Ectodermal cell (in vitro differentiated cells): ENCODE data around the gene C3orf22.

ENCODE experiments used
- H3K27ac ChIP-seq: 2 replicates; pipeline ENCODE4 v1.7.0; 2013; ENCODE audit warnings: mild to moderate bottlenecking, low read depth, low read length; ENCODE audit not compliant: insufficient read depth, poor library complexity, severe bottlenecking
- H3K27me3 ChIP-seq: 2 replicates; pipeline ENCODE4 v1.7.0; 2013; ENCODE audit warnings: mild to moderate bottlenecking, low read length; ENCODE audit not compliant: insufficient read depth, control insufficient read depth, poor library complexity, severe bottlenecking
- H3K36me3 ChIP-seq: one replicate; pipeline ENCODE4 v1.7.0; 2013; ENCODE audit warnings: low read length; ENCODE audit not compliant: control insufficient read depth, insufficient read depth
- H3K4me1 ChIP-seq: one replicate; pipeline ENCODE4 v1.7.0; 2013; ENCODE audit warnings: low read length; ENCODE audit not compliant: control insufficient read depth, insufficient read depth
- H3K4me3 ChIP-seq: 2 replicates; pipeline ENCODE4 v1.7.0; 2013; ENCODE audit warnings: low read depth, low read length, control low read depth; ENCODE audit not compliant: insufficient read depth
- H3K9me3 ChIP-seq: 2 replicates; pipeline ENCODE4 v1.7.0; 2013; ENCODE audit warnings: mild to moderate bottlenecking, low read length, moderate library complexity; ENCODE audit not compliant: control insufficient read depth
- WGBS, 2 experiments: methylation state at CpG; one replicate each; pipeline ENCODE4 v1.1.7; 2013; ENCODE audit warnings: missing lambda C conversion rate in 2 of 2; 5-methylcytosine and 5-hydroxymethylcytosine counted together

The C3orf22 gene

DNA sequence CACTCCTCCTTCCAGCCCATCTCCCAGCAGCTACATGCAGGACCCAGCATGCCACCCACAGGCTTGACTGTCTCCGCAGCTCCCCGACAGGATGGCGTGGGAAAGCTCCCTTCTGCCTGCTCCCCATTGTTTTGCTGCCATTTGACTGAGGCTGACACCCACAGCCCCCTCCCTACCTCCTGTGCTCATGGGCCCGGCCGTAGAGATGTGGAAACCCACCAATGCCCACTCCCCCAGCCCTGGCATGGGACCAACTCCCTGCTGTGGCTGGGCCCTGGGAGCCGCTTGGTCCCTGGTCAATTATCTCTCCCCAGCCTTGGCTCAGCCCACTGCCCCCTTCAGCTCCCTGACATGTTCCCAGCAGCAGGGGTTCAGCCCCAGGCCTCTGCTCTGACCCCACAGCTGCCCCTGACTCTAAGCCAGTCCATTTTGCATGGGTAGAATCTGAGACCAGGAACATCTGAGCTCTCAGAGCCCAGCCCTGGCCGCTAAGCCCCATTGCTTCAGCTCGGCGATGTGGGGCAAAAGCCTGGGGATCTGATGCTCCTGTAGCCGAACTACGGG, 8.2 kb downstream of the C3orf22 start:
- H3K4me1 ChIP-seq = peaks cover 21% of the 10 kb centered on the region
- H3K27ac ChIP-seq = no peak overlapping the region
- no peaks in the 10 kb centered on the region for H3K27me3 ChIP-seq
- H3K36me3 ChIP-seq = no peaks in the 10 kb centered on the region
- no peaks in the 10 kb centered on the region for H3K9me3 ChIP-seq
- WGBS, 2 experiments = 88 to 93% methylated on average over 11 of the region's 11 CpGs
- no peak overlapping the region for H3K4me3 ChIP-seq

DNA sequence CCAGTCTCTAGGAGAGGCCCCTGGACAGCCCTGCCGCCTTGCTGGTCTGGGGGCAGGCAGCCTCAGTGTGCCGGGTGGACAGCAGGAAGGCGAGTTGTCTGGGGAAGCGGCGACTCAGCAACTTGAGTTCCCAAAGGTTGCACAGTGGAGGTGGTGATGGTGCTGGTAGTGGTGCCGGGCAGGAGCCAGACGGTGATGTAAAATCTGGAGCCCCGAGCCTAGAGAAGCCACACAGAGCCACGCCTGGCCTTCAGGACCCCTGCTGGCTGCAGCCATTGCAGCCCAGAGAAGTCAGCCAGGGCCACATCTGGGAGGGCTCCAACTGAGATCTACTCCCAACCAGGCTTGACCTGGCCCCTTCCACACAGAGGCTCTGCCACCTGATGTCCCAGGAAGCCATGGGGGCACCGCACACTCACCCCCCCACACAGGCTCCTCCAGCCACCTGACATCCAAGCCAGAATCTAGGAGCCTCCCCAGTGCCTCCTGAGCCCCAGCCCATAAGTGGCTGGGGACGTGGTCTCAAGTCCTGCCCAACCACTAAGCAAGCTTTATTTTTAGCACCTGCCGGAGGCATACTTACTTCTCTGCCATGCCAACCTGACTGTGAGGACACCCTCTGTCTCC, 8.8 kb downstream of the C3orf22 start:
- Histone ChIP-seq H3K4me1 (peaks cover 21% of the 10 kb centered on the region), H3K36me3 (no peaks in the 10 kb centered on the region), H3K9me3 (no peaks in the 10 kb centered on the region), H3K27me3 (no peaks in the 10 kb centered on the region), H3K4me3 (no peak overlapping the region), H3K27ac (no peak overlapping the region)
- 81 to 82% methylated on average over 12 of the region's 12 CpGs for WGBS, 2 experiments

DNA sequence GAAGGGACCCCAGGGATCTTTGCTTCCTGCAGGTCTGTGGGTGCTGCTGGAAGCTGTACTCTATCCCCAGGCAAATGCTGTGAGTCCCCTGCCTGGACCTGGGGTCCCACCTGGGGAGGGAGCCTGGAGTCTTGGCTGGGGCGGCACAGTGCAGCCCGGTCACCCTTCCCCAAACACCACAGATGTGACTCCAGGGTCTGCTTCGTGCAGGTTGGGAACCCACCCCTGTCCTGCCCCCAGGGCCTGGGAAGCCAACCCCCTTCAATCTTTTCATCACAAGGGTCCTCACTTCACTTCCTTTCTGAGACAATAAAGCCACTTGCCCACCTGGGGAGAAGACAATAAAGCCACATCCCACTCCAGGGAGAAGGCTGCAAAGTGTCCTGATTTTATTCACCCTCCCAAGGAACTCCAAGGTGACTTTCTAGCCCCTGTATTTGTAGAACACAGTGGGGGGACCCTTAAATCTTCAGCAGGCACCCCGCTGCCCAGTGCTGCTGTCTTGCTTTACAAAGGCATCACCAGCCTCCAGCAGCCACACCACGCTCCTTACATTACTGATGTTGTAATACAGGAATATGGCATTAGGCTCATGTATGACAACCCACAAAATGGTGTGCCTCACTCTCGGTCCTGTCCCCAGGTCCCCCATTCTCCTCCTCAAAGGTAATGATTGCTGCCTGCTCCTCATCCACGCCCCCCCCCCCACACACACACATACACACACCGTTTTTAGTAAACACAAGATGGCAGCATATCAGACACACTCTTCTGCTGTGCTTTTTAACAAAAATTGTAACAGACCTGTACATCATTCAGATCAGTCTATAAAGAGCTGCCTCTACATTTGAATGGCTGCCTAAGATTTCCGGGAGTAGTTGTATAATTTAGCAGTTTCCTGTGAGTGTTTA, 9.9 kb downstream of the C3orf22 start:
- no peaks in the 10 kb centered on the region for H3K9me3 ChIP-seq
- H3K4me1 ChIP-seq = peaks cover 21% of the 10 kb centered on the region
- H3K27ac ChIP-seq = no peak overlapping the region
- 38 to 46% methylated on average over 9 of the region's 9 CpGs for WGBS, 2 experiments
- no peaks in the 10 kb centered on the region for H3K27me3 ChIP-seq
- no peak overlapping the region for H3K4me3 ChIP-seq
- no peaks in the 10 kb centered on the region for H3K36me3 ChIP-seq

DNA sequence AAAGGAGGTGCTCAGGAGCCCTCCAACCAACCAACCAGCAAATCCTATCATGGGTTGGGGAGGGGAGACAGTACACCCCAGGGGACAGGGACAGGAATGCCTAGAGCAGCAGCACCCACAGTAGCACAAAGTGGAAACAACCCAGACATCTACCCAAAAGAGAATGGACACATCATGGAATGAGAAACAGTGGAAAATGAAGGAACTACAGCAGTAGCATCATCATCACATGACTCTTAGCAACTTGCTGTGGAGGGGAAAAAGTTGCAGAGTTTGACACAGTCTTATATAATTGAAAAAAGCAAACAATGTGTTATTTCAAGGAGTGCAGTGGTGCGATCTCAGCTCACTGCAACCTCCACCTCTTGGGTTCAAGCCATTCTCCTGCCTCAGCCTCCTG, 11.0 kb downstream of the C3orf22 start:
- H3K4me3 ChIP-seq = no peak overlapping the region
- no peak overlapping the region for H3K27ac ChIP-seq
- H3K9me3 ChIP-seq = no peaks in the 10 kb centered on the region
- H3K36me3 ChIP-seq = no peaks in the 10 kb centered on the region
- peaks cover 21% of the 10 kb centered on the region for H3K4me1 ChIP-seq
- no peaks in the 10 kb centered on the region for H3K27me3 ChIP-seq
- WGBS, 2 experiments = 95 to 96% methylated on average over 1 of the region's 1 CpG

DNA sequence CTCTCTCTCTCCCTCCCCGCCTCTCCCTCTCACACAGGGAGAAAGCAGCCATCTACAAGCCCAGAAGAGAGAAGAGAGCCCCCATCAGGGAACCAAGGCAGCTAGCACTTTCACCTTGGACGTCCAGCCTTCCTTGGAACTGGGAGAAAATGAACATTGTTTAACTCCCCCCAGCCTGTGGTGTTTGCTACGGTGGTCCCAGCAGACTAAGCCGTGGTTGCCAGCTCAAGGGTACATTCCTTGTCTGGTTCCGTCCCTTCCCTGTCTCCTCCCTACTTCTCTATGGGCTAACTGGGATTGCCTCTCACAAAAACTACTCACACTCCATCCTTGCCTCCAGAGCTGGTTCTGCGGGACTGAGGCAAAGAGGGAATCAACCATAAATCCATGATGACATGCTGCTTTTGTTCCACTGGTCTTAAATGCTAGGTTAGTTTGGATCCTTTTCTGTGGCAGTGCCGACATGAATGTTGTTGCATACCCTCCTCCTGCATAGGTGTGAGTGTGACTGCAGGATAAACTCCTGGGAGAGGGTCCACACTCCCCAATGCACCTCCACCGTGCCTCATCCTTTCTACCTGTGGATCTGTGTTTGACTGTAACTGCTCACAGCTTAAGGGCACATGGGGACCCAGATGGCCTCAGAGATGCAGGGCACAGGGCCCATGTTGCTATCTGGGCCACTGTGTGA, 12.0 kb downstream of the C3orf22 start:
- WGBS, 2 experiments = 90 to 91% methylated on average over 8 of the region's 8 CpGs
- no peak overlapping the region for H3K27ac ChIP-seq
- H3K4me3 ChIP-seq = no peak overlapping the region
- H3K9me3 ChIP-seq = no peaks in the 10 kb centered on the region
- no peaks in the 10 kb centered on the region for H3K36me3 ChIP-seq
- H3K27me3 ChIP-seq = no peaks in the 10 kb centered on the region
- H3K4me1 ChIP-seq = peaks cover 21% of the 10 kb centered on the region

DNA sequence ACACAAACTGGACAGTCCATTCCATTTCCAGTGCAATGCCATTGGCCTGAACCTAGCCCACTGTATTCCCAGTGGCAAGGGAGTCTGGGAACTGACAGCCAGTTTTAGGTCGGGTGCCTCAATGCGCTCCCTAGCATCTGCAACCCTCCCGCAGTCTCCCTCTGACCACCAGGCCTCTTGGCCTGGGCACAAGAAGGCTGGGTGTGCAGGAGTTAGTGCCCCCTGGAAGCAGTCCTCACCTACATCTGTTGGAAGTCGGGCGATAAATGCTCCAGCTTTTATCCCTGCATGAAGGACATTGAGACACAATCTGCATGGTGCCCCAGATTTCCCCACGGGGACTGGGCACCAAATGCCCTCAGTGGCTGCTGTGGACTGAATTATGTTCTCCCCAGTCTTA, 12.7 kb downstream of the C3orf22 start:
- Histone ChIP-seq H3K4me1 (peaks cover 18% of the 10 kb centered on the region), H3K27ac (no peak overlapping the region)
- WGBS, 2 experiments = 93 to 97% methylated on average over 6 of the region's 6 CpGs

DNA sequence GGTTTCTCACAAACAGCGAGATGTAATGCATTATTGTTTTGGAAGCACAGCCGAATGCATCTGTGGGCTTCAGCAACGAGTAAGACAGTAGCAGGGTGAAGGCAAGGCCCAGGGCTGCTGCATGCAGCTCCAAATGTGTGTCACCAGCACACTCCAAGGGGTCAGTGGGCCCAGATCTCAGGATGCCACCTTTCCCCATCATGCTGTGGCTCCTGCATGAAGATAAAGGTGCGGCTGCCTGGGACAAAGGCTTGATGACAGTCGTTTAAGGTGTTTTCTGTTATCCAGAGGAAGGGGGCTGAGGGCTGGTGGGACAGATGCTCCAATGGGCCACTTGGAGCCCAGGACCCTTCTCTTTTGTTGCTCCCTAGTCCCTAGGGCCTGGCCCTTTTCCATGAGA, 13.2 kb downstream of the C3orf22 start:
- no peak overlapping the region for H3K27ac ChIP-seq
- no peak overlapping the region for H3K4me3 ChIP-seq
- no peaks in the 10 kb centered on the region for H3K27me3 ChIP-seq
- H3K36me3 ChIP-seq = no peaks in the 10 kb centered on the region
- no peaks in the 10 kb centered on the region for H3K9me3 ChIP-seq
- H3K4me1 ChIP-seq = peaks cover 14% of the 10 kb centered on the region
- 88 to 89% methylated on average over 5 of the region's 5 CpGs for WGBS, 2 experiments

More for the DNA sequence above, 12.7 kb downstream of the C3orf22 start:
- Histone ChIP-seq H3K27me3 (no peaks in the 10 kb centered on the region), H3K36me3 (no peaks in the 10 kb centered on the region), H3K4me3 (no peak overlapping the region), H3K9me3 (no peaks in the 10 kb centered on the region)

DNA sequence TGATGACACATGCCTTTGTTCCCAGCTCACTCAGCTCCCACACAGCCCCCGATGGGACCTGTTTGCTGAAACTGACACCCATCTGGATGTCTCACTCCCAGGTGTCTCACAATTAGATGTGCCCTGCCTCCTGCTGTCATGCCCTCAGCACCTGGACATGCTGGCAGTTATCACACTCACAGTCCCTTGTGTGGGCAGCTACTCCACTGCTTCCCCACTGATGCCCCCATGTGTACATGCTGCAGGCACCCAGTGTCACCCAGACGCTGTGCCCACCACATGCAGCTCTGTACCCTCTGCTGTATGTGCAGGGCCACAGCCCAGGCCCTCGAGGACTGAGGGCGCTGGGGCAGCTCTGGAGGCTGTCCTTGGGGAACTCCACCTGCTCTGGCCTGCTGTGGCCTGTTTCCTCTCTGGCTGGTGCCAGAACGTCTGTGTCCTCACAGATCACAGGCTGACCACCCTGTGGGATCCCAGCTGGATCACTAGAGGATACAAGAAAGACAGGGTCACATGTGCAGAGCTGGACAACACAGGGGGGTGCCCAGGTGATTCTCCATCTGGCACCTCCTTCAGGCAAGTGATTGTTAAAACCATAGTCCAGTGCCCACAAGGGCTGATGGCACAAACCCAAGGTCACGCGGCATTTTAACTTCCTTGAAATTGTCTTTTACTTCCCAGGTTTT, 14.0 kb downstream of the C3orf22 start:
- WGBS, 2 experiments = 89 to 92% methylated on average over 7 of the region's 7 CpGs

DNA sequence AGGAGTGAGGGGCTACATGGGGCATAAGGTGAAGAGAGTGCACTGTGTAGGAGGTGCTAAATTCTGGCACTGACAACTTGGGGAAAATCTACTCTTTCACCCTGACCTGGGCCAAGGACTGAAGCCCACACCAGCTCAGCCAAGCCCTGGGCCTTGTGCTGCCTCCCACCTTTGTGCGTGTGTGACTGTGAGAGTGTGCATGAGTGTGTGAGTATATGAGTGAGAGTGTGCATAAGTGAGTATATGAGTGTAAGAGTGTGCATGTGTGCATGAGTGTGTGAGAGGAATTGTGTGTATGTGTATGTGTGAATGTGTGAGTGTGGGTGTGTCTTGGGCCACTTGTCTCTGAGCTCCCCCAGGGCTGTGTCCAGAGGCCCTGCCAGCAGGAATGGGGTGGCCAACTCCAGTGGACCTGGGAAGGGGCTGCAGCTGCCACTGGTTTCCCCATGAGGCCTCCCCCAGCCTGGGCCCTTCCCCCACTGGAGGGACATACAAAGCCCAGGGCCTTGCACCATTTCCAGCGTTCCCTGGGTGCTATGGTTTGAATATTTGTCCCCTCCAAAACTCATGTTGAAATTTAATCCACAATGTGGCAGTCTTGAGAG, 15.2 kb downstream of the C3orf22 start:
- H3K4me1 ChIP-seq = peaks cover 1% of the 10 kb centered on the region
- H3K4me3 ChIP-seq = no peak overlapping the region
- no peaks in the 10 kb centered on the region for H3K27me3 ChIP-seq
- H3K27ac ChIP-seq = no peak overlapping the region
- WGBS, 2 experiments = 88 to 91% methylated on average over 2 of the region's 2 CpGs
- no peaks in the 10 kb centered on the region for H3K36me3 ChIP-seq
- H3K9me3 ChIP-seq = no peaks in the 10 kb centered on the region

More for the DNA sequence above, 14.0 kb downstream of the C3orf22 start:
- Histone ChIP-seq H3K36me3 (no peaks in the 10 kb centered on the region), H3K27me3 (no peaks in the 10 kb centered on the region), H3K4me1 (peaks cover 6% of the 10 kb centered on the region), H3K9me3 (no peaks in the 10 kb centered on the region), H3K4me3 (no peak overlapping the region), H3K27ac (no peak overlapping the region)
